Mesenteric fat pad (tissue), 1 donor: Measurements from ENCODE around the gene YBX2. TPM values are rescaled to one million over a fixed set of nuclear protein-coding genes. Genes with fewer than 3 reads are reported as not detected.

Experiments
- DNase-seq: peaks from one replicate; pipeline ENCODE4 v3.0.0-alpha.2; 2020; ENCODE audit warnings: low spot score
- total RNA-seq: library from RNA; stranded (reverse); fragmentation: NEBNext Ultra II Directional; extraction: Animal tissue kit (Norgen Biotek cat#: 25700); gene quantifications from one replicate; pipeline ENCODE4 v1.2.1, GENCODE V29; 2021
- donor health status: DM: yes; HTN: yes; CAD: no.

YBX2 gene
- total RNA-seq, 1 donor from 2014 or later: 2.3 TPM

DNA sequence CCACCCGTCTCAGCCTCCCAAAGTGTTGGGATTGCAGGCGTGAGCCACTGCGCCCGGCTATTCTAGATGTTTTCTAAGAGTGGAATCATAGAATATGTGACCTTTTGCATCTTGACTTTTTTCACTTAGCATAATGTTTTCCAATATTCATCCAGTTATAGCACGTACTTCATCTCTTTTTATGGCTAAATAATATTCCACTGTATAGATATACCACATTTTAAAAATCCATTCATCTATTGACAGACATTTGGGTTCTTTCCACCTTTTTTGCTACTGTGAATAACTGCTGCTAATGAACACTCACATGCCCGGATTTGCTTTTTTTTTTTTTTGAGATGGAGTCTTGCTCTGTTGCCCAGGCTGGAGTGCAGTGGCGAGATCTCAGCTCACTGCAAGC, 9.7 kb upstream of the YBX2 start:
- no peak for DNase-seq

DNA sequence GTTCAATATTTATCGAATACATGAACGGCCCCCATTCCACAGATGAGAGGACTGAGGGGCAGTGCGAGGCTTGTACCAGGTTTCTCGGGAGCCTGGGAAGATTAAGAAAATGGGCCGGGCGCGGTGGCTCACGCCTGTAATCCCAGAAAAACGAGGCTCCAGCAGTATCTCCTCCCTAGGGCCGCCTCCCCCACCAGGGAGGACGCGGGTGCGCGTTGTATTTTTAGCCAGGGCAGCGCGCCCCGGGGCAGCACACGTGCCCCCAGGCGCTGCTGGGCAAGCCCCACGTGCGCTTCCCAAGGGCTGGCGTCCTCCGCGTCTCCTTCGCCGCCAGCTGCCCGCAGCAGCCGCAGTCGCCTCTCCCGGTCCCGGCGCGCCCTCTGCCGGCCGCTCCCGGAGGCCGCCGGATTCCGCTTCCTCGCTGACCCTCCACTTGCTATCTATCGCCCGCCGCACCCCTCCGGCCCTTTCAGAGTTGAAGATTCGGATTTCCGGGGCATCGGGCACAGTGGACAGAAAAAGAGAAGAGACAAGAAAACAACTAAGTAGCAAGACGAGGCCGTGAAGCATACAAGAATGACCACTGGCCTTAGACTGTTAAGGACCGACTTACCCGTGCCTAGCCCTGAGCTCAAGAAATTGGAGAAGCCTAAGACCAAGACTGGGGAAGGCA, 1.9 kb upstream of the YBX2 start:
- peak; percentile 94 for DNase-seq

DNA sequence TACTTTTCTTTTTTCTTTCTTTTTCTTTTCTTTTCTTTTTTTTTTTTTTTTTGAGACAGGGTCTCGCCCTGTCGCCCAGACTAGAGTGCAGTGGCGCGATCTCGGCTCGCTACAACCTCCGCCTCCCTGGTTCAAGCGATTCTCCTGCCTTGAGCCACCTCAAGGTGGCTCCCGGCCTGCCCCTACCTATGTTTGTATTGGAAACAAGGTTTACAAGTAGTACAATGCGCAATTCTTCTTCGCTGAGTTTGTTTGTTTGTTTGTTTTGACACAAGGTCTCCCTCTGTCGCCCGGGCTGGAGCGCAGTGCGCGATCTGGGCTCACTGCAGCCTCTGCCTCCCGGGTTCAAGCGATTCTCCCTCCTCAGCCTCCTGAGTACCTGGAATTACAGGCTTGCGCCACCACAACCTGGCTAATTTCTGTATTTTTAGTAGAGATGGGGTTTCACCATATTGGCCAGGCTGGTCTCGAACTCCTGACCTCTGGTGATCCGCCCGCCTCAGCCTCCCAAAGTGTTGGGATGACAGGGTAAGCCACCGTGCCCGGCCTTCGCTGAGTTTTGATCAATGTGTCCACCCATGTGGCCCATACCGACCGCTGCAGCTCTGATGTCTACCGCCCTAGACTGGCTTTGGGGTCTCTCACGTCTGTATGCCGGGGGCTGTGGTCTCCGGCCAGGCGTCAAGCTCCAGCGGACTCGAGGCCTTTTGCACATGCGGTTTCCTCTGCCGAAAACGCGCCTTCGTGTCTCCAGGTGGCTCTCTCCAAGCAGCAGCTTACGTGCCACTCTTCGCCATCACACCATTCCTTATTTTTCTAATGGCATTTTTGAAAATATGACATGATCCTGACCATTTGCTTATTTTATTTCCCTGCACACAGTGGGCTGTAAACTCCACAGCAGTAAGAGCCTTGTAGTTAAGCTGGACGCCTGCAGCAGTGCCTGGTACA, 1.1 kb upstream of the YBX2 start:
- DNase-seq: no peak

DNA sequence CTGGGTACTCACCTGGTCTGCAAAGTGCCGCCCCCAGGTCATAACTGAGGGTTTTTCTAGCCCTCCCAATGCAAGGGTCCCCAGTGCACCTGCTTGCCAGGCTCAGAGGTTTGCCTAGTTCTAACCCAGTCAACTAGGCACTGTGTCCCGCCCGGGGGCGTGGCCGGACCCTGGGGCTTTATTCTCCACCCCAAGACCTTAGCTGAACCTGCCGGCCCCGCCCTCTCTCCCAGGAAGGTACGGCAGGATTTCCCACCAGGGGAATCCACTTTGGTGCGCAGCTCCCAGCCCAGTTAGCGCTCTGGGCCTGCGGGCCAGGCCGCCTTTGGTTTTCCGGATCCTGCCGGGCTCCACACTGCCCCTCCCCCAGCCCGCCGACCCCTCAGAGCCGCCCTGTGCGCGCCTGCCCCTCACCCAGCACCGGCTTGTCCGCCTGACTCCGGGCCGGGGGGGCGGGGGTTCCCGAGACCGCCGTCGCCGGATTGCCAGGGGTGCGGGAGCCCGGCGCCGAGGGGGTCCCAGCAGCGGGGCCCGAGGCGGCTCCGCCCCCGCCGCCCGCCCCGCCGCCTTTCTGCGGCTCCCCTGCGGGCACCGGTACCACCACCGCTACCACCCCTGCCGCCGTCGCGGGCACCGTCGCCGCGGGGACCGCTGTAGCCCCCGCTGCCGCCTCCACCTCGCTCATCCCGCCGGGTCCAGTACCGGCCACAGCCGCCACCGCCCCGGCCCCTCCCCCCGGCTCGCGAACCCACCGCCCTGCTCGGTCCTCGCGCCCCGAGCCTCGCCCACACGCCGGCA, 424 bp downstream of the YBX2 start:
- DNase-seq: no peak

DNA sequence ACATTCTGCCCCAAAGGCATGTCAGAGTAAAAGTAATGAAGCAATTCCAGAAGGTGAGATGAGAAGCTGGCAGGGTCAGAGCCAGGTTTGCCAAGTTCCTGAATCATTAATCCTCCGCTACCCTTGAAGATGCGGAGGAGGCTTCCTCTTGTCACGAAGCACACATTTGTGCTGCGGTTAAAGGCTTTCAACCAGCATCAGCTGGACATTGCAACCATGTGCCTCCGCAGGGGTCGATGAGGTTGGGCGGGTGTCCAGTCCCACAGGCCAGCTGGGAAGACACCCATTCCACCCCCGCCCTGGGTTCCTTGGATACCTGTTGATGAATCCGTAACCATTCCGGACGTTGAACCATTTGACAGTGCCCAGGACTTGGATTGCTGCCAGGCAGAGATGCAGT, 1.3 kb downstream of the YBX2 start:
- no peak for DNase-seq

DNA sequence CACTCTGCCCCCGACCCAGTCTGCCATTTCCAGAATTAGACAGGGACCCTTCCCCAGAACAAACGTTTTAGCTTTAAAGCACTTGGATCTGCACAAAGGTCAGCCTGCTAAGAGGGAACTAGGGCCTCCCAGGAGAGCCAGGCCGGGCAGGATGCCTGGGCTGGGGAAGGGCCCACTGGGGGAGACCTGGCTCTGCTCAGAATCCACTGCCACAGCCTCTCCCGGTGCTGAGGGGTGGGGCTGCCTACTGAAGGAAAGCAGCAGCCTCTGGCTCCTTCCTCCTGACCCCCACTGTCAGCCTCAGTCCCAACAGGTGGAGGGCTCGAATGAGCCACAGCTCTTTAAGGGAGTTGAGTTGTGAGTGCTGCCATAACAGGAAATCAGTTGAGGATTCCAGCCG, 1.7 kb downstream of the YBX2 start:
- no peak for DNase-seq

DNA sequence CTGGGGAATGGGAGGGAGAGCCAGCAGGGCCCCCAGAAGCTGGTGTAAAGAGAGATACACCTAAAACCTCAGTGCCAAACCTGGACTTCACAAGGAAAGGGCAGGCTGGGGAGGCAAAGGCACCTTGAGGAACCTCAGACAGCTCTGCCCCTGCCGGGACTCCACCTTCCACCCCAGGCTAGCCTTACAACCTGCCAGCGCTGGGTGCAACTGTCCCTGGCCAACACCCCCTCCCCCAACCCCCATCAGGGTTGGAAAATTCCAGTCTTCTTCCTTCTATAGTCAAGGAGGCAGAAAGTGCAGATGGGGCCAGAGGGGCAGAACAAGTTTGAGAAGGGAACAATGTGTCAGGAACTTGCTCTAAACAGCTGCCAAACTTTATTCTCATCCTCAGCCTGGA, 2.2 kb downstream of the YBX2 start:
- DNase-seq: no peak

DNA sequence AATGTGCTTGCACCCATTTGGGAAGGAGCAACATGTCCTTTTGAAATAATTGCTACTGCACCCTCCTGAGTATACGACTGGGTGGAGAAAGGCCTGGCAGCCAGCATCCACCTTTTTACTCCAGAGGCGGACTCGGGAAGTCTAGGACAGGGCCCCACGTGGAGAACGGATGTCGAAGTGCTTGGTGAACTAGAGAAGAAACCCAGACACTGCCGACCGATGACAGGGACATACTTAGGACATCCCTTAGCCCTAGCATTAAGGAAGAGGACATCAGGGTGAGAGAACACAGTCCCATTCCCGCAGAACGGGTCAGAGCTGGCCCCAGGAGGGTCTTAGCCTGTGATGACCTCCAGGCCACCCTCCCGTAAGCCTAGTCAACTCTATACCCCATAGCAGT, 3.8 kb downstream of the YBX2 start:
- DNase-seq: no peak

DNA sequence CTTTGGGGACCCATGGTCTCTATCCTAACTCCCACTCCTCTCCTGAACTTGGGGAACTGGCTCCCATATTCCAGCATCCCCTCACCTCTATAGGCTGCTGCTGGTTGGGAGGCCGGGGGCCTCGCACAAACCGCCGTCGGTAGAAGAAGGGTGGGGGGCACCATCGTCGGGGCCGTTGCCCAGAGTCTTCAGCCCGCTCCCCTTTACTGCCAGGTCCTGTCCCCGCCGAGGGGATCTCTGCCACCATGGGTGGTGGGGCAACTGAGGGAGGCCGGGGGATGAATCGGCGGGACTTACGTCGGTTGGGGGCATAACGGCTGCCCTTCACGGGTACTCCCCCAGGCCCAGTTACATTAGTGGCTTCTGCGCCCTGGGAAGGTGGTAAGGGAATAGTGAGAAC, 4.3 kb downstream of the YBX2 start:
- no peak for DNase-seq

DNA sequence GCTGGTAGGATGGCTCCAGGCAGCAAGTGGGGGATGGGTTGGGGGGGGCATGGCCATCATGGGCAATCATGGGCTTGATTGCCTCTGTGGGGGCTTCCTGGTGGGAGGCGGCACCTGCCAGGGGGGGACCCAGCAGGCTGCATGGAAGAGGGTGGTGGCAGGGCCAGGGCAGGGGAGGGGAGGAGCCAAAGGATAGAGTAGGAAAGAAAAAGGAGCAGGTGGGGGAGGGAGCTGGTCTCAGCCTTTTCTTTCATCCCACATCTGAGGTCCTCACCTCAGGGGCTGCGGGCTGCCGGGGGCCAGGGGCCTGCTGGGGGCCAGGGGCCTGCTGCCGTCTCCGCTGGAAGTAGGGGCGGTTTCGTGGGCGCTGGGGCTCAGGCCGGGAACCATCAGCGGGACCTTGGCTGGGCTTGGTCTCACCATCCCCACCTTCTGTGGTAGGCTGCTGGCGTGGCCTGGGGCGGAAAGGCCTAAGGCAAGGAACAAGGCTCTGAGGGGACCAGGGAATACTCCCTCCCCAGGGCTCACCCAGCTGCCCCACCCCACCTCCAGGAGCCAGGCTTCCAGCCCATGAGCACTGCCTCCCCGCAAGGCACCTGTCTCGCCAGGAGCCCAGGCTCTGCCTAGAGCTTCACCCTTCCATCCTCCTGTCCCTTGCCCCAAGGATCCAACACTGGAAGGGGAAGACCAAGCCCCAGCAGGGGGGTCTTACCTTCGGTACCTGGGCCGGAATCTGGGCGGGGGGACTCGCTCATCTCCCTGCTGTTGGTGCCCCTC, 5.0 kb downstream of the YBX2 start:
- no peak for DNase-seq

DNA sequence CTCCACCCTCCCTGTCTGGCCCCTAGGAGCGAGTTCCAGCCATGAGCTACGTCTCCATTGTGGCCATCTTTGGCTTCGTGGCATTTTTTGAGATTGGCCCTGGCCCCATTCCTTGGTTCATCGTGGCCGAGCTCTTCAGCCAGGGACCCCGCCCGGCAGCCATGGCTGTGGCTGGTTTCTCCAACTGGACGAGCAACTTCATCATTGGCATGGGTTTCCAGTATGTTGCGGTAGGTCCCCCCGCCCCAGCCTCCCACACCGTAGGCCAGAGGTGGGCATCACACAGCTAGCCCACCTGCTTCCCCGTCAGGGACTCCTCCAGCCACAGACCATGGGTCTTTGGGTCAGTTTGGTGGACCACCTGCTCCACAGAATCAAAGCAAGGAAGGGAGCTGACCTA, 8.8 kb downstream of the YBX2 start:
- no peak for DNase-seq

DNA sequence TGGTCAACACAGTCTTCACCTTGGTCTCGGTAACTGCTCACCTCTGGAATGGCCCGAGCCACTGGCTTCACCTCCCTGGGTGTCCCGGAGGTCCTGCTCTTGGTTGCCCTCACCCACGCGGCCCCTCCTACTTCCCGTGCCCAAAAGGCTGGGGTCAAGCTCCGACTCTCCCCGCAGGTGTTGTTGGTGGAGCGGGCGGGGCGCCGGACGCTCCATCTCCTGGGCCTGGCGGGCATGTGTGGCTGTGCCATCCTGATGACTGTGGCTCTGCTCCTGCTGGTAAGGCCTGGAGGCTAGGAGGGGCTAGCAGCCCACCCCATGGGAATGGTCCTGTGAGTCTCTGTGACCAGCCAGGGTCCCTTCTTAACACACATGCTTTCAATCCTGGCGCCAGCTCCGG, 9.5 kb downstream of the YBX2 start:
- no peak for DNase-seq

DNA sequence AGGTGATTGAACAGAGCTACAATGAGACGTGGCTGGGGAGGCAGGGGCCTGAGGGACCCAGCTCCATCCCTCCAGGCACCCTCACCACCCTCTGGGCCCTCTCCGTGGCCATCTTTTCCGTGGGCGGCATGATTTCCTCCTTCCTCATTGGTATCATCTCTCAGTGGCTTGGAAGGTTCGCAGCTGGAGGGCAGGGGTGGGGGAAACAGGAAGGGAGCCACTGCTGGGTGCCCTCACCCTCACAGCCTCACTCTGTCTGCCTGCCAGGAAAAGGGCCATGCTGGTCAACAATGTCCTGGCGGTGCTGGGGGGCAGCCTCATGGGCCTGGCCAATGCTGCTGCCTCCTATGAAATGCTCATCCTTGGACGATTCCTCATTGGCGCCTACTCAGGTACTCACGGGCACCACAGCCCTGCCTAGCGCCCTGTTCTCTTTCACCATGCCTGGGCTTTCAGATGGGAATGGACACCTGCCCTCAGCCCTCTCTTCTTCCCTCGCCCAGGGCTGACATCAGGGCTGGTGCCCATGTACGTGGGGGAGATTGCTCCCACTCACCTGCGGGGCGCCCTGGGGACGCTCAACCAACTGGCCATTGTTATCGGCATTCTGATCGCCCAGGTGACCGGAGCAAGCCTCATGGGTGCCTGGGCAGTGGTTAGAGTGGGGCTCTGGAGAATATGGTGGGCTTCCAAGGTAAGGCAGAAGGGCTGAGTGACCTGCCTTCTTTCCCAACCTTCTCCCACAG, 10.8 kb downstream of the YBX2 start:
- no peak for DNase-seq

DNA sequence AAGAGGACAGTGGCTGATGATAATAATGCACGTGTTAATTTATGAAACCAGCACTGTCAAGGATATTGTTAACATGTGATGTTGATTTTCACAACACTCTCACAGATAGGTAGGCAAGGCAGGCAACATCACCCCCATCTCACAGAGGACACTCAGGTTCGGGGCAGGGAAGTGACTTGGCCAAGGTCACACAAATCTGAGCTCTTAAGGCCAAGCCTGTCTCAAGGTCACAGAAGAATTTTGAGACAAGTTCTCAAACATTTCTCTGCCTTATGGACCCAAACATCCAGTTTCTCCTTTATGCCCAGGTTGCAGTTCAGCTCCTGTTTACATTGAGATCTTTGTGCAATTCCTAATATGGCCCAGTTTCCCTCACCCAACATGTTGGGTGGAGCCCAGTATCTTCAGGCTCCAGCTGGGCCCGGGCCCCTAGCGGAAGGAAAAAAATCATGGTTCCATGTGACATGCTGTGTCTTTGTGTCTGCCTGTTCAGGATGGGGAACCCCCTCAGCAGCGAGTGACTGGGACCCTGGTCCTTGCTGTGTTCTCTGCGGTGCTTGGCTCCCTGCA, 11.6 kb downstream of the YBX2 start:
- no peak for DNase-seq

DNA sequence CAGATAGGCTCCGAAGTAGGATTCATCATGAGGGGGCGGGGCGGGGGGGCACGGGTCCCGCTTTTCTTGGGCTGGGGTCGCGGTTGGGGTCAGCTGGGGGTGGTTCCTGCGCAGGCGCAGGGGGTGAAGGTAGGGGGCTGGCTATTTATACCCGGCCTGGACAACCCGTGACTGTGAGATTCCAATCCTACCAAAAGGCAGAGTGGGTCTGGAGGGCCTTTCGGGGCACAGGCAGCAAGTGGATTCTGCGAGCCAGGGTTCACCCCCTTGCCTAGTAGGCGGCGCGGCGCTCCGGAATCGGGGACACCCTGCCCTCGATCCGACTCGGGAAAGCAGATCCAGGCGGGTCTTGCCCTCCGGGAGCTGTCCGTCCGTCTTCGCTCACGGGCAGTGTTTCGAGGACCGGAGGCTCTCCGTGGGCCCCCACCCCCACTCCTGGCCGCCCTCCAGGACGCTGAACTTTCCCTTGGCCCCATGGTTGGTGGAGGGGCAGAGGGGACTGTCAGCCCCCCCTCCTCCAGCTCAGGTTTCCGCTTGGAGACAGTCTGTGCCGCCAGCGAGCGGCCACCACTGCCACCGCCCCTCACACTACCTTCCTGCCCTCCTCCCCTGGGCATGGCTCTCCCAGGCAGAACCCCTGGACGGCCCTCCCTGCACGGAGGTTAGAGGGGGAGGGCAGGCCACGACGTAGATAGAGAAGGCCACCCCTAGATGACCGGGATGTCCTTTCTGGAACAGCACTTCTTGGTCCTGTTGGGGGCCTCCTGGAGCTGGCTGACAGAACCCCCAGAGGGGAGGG, 12.3 kb downstream of the YBX2 start:
- no peak for DNase-seq

DNA sequence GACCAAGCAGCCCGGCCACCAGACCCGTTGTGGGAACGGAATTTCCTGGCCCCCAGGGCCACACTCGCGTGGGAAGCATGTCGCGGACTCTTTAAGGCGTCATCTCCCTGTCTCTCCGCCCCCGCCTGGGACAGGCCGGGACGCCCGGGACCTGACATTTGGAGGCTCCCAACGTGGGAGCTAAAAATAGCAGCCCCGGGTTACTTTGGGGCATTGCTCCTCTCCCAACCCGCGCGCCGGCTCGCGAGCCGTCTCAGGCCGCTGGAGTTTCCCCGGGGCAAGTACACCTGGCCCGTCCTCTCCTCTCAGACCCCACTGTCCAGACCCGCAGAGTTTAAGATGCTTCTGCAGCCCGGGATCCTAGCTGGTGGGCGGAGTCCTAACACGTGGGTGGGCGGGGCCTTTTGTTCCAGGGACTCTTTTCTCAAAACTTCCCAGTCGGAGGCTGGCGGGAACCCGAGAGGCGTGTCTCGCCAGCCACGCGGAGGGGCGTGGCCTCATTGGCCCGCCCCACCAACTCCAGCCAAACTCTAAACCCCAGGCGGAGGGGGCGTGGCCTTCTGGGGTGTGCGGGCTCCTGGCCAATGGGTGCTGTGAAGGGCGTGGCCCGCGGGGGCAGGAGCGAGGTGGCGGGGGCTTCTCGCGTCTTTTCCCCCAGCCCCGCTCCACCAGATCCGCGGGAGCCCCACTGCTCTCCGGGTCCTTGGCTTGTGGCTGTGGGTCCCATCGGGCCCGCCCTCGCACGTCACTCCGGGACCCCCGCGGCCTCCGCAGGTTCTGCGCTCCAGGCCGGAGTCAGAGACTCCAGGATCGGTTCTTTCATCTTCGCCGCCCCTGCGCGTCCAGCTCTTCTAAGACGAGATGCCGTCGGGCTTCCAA, 13.1 kb downstream of the YBX2 start, which contains the start of gene SLC2A4:
Gene SLC2A4 (plus strand): TSS at position 645 of the 879 bp plus-strand sequence. CDS start 217 bp downstream, at position 862.
- peak; percentile 97 for DNase-seq

DNA sequence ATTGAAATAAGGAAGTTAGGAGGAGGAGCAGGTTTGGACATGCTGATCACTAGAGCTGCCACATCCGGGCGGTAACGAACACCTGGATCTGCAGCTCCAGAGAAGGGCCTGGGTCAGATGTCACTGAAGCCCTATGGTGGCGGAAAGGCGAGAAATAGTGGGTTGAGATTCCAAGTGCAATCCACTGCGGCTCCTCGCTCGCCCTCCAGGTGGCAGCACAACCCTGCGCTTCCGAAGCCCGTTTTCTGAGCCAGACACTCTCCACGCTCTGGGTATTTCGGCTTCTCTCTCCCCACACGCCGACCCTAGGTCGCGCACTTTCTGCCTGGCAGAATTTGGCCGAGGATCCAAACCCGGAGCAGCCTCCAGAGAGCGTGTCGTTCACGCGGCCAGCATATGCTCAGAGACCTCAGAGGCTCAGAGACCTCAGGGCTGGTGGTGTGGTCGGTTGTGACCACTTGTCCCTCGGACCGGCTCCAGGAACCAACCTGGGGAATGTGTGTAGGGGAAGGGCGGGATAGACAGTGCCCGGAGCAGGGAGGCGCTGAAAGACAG, 13.8 kb downstream of the YBX2 start:
- DNase-seq: no peak

DNA sequence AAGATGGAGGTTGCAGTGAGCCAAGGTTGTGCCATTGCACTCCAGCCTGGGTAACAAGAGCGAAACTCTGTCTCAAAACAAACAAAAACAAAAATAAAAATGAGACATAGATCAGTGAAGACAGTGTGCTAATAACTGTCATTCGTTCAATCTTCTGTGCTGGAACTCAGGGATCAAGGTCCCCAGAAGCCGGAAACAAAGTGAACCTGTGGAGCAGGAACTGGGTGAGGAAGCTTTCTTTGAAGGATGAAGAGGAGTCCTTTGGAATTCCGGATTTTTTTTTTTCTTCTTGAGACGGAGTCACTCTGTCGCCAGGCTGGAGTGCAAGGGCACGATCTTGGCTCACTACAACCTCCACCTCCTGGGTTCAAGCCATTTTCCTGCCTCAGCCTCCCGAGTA, 15.0 kb downstream of the YBX2 start:
- no peak for DNase-seq
